K562 (cell line): ENCODE data around the gene NPAS3. TPM values are rescaled to one million over a fixed set of nuclear protein-coding genes. Genes with fewer than 3 reads are reported as not detected.

ENCODE experiments used
- ATAC-seq: fragments of 200-7000 bp; cut with Tn5 transposase; 3 replicates; pipeline ENCODE4 v1.9.1; 2020; ENCODE audit warnings: moderate library complexity
- BruUV-seq: library from RNA; stranded (reverse); fragments of 400-500 nt; replicated peaks from 2 replicates; lab custom pipeline; 2021; lab: Mats Ljungman, UMichigan
- CTCF ChIA-PET: fragments of 300-600 bp; formaldehyde crosslinking; extraction: SDS; loops from one replicate; lab custom pipeline; 2021; ENCODE audit warnings: low intra/inter-chr PET ratio; lab: Yijun Ruan, JAX
- POLR2A ChIA-PET: fragments of 300-600, 350-650 bp; sonication (Branson Sonifier 250); formaldehyde crosslinking; extraction: SDS; loops from one replicate; lab custom pipeline; 2021; ENCODE audit warnings: antibody characterized with exemption, inconsistent platforms; lab: Yijun Ruan, JAX
- DNase-seq, 4 experiments: peaks; one replicate each; pipeline versions ENCODE4 v3.0.0 to v3.0.0-alpha.2; 2011 to 2018; ENCODE audit warnings: low spot score in 3 of 4, mixed read lengths in 3 of 4; ENCODE audit errors: extremely low read depth in 1 of 4
- FAIRE-seq: peaks from 2 replicates; lab custom pipeline; 2011; peaks lifted over from hg19 to GRCh38; lab: Jason Lieb, UNC
- H2AFZ ChIP-seq: 2 replicates; pipeline ENCODE4 v1.6.0; 2011; ENCODE audit warnings: low read depth, low read length, control low read depth, inconsistent platforms
- H3K27ac ChIP-seq: fragments of 200-600 bp; 3 replicates; pipeline ENCODE4 v1.8.0; 2011; ENCODE audit warnings: low read depth, mild to moderate bottlenecking, control low read depth, inconsistent platforms, low read length, moderate library complexity, mixed read lengths; ENCODE audit errors: extremely low read depth
- H3K27me3 ChIP-seq, 2 experiments: fragments of 300-600 bp in 1 of 2; 2 replicates in 1 of 2; 3 replicates in 1 of 2; pipeline versions ENCODE4 v1.6.0 to v1.8.0; 2011; ENCODE audit warnings: inconsistent platforms in 2 of 2, low read length in 2 of 2, mild to moderate bottlenecking in 1 of 2, mixed read lengths in 1 of 2, moderate library complexity in 1 of 2; ENCODE audit not compliant: control insufficient read depth in 2 of 2, insufficient read depth in 2 of 2
- H3K36me3 ChIP-seq: fragments of 300-600 bp; 3 replicates; pipeline ENCODE4 v1.8.0; 2011; ENCODE audit warnings: mild to moderate bottlenecking, low read length, inconsistent platforms; ENCODE audit not compliant: control insufficient read depth, insufficient read depth
- H3K4me1 ChIP-seq, 2 experiments: fragments of 200-600 bp in 1 of 2; replicated peaks in 1 of 2; 2 replicates in 1 of 2; 3 replicates in 1 of 2; pipeline versions ENCODE4 v1.5.1 to v1.8.0; 2011; ENCODE audit warnings: inconsistent platforms in 2 of 2, low read length in 2 of 2, mild to moderate bottlenecking in 1 of 2, mixed read lengths in 1 of 2, moderate library complexity in 1 of 2; ENCODE audit not compliant: control insufficient read depth in 2 of 2, insufficient read depth in 2 of 2
- H3K4me2 ChIP-seq: 2 replicates; pipeline ENCODE4 v1.6.1; 2011; ENCODE audit warnings: low read length, control low read depth, inconsistent platforms, mixed read lengths; ENCODE audit not compliant: insufficient read depth
- H3K4me3 ChIP-seq: fragments of 200-600 bp; sonication (generic), shearing (Covaris generic); 2 replicates; pipeline ENCODE4 v1.5.1; 2016; ENCODE audit warnings: control low read depth, inconsistent platforms
- H3K79me2 ChIP-seq: fragments of 200-600 bp; 3 replicates; pipeline ENCODE4 v1.8.0; 2011; ENCODE audit warnings: low read length, inconsistent platforms; ENCODE audit not compliant: control insufficient read depth, insufficient read depth
- H3K9ac ChIP-seq, 2 experiments: 2 replicates each; pipeline versions ENCODE4 v1.6.0 to v1.6.1; 2011; ENCODE audit warnings: low read depth in 2 of 2, low read length in 2 of 2, control low read depth in 1 of 2, inconsistent platforms in 1 of 2, mild to moderate bottlenecking in 1 of 2, mixed read lengths in 1 of 2; ENCODE audit not compliant: insufficient read depth in 1 of 2
- H3K9me1 ChIP-seq: one replicate; pipeline ENCODE4 v1.6.0; 2011; ENCODE audit warnings: inconsistent platforms, mild to moderate bottlenecking, low read length, moderate library complexity; ENCODE audit not compliant: control insufficient read depth, insufficient read depth
- H3K9me3 ChIP-seq: replicated peaks from 2 replicates; pipeline ENCODE4 v1.5.1; 2011; ENCODE audit warnings: low read depth, low read length, inconsistent platforms; ENCODE audit not compliant: control insufficient read depth, insufficient read depth
- H4K20me1 ChIP-seq: replicated peaks from 2 replicates; pipeline ENCODE4 v1.6.1; 2011; ENCODE audit warnings: low read length, inconsistent platforms, mixed read lengths; ENCODE audit not compliant: control insufficient read depth, insufficient read depth
- ARID2 ChIP-seq: fragments of 450-650 bp; IDR thresholded peaks from 2 replicates; pipeline ENCODE4 v1.6.1; 2017; ENCODE audit warnings: antibody characterized with exemption, mild to moderate bottlenecking
- CTBP1 ChIP-seq: fragments of 450-650 bp; IDR thresholded peaks from 2 replicates; pipeline ENCODE4 v1.6.1; 2016; ENCODE audit warnings: borderline replicate concordance
- DIDO1 ChIP-seq: fragments of 450-650 bp; IDR thresholded peaks from 2 replicates; pipeline ENCODE4 v1.6.1; 2016; ENCODE audit warnings: low read depth, missing biosample characterization, missing genetic modification characterization
- ETV1 ChIP-seq: fragments of 450-650 bp; conservative IDR thresholded peaks from 2 replicates; pipeline ENCODE4 v1.6.1; 2016; ENCODE audit warnings: missing genetic modification characterization, control low read depth, low read depth, missing compliant biosample characterization
- GATA2 ChIP-seq: sonication (generic); formaldehyde crosslinking; IDR thresholded peaks from 2 replicates; pipeline ENCODE4 v1.4.0; 2020; ENCODE audit warnings: mild to moderate bottlenecking, missing genetic modification reagents
- GATAD2A ChIP-seq: fragments of 450-650 bp; IDR thresholded peaks from 2 replicates; pipeline ENCODE4 v1.6.1; 2017
- HMGN3 ChIP-seq: IDR thresholded peaks from 2 replicates; pipeline ENCODE4 v1.6.1; 2011; ENCODE audit warnings: borderline replicate concordance, low read depth, mild to moderate bottlenecking, mixed read lengths, low read length; ENCODE audit not compliant: insufficient read length; ENCODE audit errors: extremely low read depth
- MECOM ChIP-seq: fragments of 250-450 bp; sonication (Bioruptor Pico); IDR thresholded peaks from 2 replicates; pipeline ENCODE4 v1.8.0; 2022; ENCODE audit warnings: inconsistent platforms
- MEIS2 ChIP-seq: fragments of 450-650 bp; IDR thresholded peaks from 2 replicates; pipeline ENCODE4 v1.6.1; 2014; ENCODE audit warnings: mild to moderate bottlenecking; ENCODE audit not compliant: partially characterized antibody
- MNT ChIP-seq, 2 experiments: fragments of 450-650 bp; conservative IDR thresholded peaks; 2 replicates each; pipeline ENCODE4 v1.6.1; 2017; ENCODE audit warnings: mild to moderate bottlenecking in 2 of 2, moderate library complexity in 2 of 2
- NFIX ChIP-seq: fragments of 250-450 bp; sonication (Bioruptor Pico); IDR thresholded peaks from 2 replicates; pipeline ENCODE4 v1.4.0; 2020; ENCODE audit warnings: low read depth, mild to moderate bottlenecking, moderate library complexity
- RAD21 ChIP-seq, 2 experiments: fragments of 250-450 bp in 1 of 2; fragments of 450-650 bp in 1 of 2; sonication (Bioruptor Pico) in 1 of 2; formaldehyde crosslinking in 1 of 2; IDR thresholded peaks in 1 of 2; conservative IDR thresholded peaks in 1 of 2; 2 replicates each; pipeline versions ENCODE4 v1.4.0 to v1.8.0; 2020 to 2022; ENCODE audit warnings: mild to moderate bottlenecking in 2 of 2, moderate library complexity in 1 of 2
- RBBP5 ChIP-seq: fragments of 200-600 bp; sonication (generic); IDR thresholded peaks from 2 replicates; pipeline ENCODE4 v1.6.1; 2012; ENCODE audit warnings: borderline replicate concordance, mild to moderate bottlenecking, low read length, control low read depth, inconsistent platforms; ENCODE audit not compliant: insufficient read depth, poor library complexity, severe bottlenecking
- TBL1XR1 ChIP-seq, 2 experiments: IDR thresholded peaks; 2 replicates each; pipeline ENCODE4 v1.6.1; 2012; ENCODE audit warnings: improper control_type of control experiment in 2 of 2, low read length in 2 of 2, mild to moderate bottlenecking in 1 of 2
- TRIM24 ChIP-seq, 2 experiments: fragments of 450-650 bp; IDR thresholded peaks; 2 replicates each; pipeline ENCODE4 v1.6.1; 2016
- ZBTB1 ChIP-seq: sonication (generic); formaldehyde crosslinking; IDR thresholded peaks from 2 replicates; pipeline ENCODE4 v1.8.1; 2023; ENCODE audit warnings: missing genetic modification reagents, low read depth, mild to moderate bottlenecking, borderline replicate concordance
- ZNF780A ChIP-seq: fragments of 250-450 bp; sonication (Bioruptor Pico); IDR thresholded peaks from 2 replicates; pipeline ENCODE4 v1.5.0; 2021; ENCODE audit warnings: mild to moderate bottlenecking
- WGBS: fragments of 100-300 bp; shearing (Covaris generic); methylation state at CpG from one replicate; pipeline ENCODE4 v1.1.6; 2016; ENCODE audit warnings: low coverage, mixed read lengths; ENCODE audit not compliant: insufficient coverage; ENCODE audit errors: missing lambda C conversion rate; 5-methylcytosine and 5-hydroxymethylcytosine counted together
- in situ Hi-C: fragments of 300-500 bp; cut with MboI; formaldehyde crosslinking; loops from 4 replicates; pipeline ENCODE4 v1.15.0; 2018; ENCODE audit warnings: inconsistent platforms, mixed read lengths
- intact Hi-C: fragments of 100-400 bp; cut with micrococcal nuclease; formaldehyde crosslinking; loops from 2 replicates; pipeline ENCODE4 v1.14.2; 2022
- polyA plus RNA-seq, 8 experiments: library from polyadenylated mRNA; depleted of rRNA in 4 of 8; stranded (reverse) in 5 of 8; unstranded in 3 of 8; fragments of >200 nt; fragmentation: Nextera tagmentation in 2 of 8; fragmentation: Illumina TruSeq in 1 of 8; extraction: Ambion mirVana in 2 of 8; extraction: Trizol in 1 of 8; gene quantifications; 2 replicates each; pipeline versions ENCODE4 v1.2.1 to v1.2.3, GENCODE V29; 2011 to 2014; ENCODE audit warnings: inconsistent platforms in 1 of 8, missing spikeins in 1 of 8
- total RNA-seq, 7 experiments: library from RNA; depleted of rRNA in 6 of 7; stranded (reverse); fragments of >200 nt in 6 of 7; fragmentation: Illumina TruSeq in 2 of 7; extraction: Trizol in 2 of 7; gene quantifications; 2 replicates each; pipeline versions ENCODE4 v1.2.1 to v1.2.3, GENCODE V29; 2011 to 2021; ENCODE audit warnings: low replicate concordance in 1 of 7

NPAS3 gene
- total and polyA plus RNA-seq, 9 of the 15 experiments (the other 6 are each of a cell fraction or from before 2014, with no cell fraction given): 0.04 TPM; not detected in 8

DNA sequence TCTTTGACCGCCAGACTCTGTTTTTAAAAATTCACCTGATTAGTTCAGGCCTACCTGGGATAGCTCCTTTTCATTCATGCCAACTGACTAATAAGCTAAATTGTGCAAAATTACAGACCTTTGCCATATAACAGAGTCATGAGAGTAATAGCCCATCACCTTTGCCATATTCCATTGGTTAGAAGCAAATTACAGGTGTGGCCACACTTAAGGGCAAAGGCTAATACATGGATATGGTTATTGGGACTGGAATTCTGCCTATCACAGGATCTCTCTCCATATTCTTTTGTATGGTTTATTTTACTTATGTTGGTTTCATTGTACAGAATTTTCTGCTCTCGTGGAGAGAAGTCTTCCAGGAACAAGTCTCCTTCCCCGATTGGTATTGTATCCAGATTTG is 897.0 kb downstream of the NPAS3 start (continued):
- TF ChIP-seq MNT (conservative IDR thresholded peaks at IDR 0.05) (no peak), DIDO1 (no peak), ZNF780A (CRISPR knock-in tag) (no peak)

- DNase-seq (peak; percentile 26 to 77 (median 50)), ATAC-seq (peak; percentile 88), FAIRE-seq (peak; percentile 93)
- 7% methylated on average over 7 of the region's 9 CpGs for WGBS
- Histone ChIP-seq H3K4me3 (no peak overlapping the region), H3K4me2 (peak overlapping the region; percentile 70), H4K20me1 (no peaks in the 10 kb centered on the region), H3K4me1 (peaks cover 5 to 20% of the 10 kb centered on the region in 2 experiments; a peak in 4 of 5 replicates), H3K36me3 (no peaks in the 10 kb centered on the region), H3K27ac (no peak overlapping the region), H3K9me1 (no peaks in the 10 kb centered on the region), H2AFZ (peak overlapping the region; percentile 49; the same call in 1 of the 2 replicates), H3K79me2 (no peaks in the 10 kb centered on the region), H3K27me3 (no peaks in the 10 kb centered on the region), H3K9ac (no peak overlapping the region; a peak in 1 of 4 replicates), H3K9me3 (no peaks in the 10 kb centered on the region)
- in situ Hi-C loops (loop anchor here (10.0 kb wide), 1 partner anchor 258 kb away; no protein-coding TSS in a partner anchor), intact Hi-C loops (loop anchor here (5.0 kb wide), 1 partner anchor 391 kb away; no protein-coding TSS in a partner anchor)
- no TSS peak for BruUV-seq
- ChIA-PET CTCF (no interaction called here), POLR2A (interaction anchor here (0.6 kb wide), 1 partner anchor 74 kb away, joined by 3 read pairs; no protein-coding TSS in a partner anchor)
- TF ChIP-seq RBBP5 (peak; percentile 43), GATA2 (CRISPR knock-in tag) (0 out of 2 replicates have a peak, but pooled peaks have one; percentile 23), NFIX (no peak), MECOM (CRISPR knock-in tag) (peak; percentile 90; the same call in 1 of the 2 replicates), RAD21 (CRISPR knock-in tag; conservative IDR thresholded peaks at IDR 0.05 in 1 of 2, IDR thresholded peaks at IDR 0.05 in 1 of 2) (0 out of 4 replicates have a peak, but pooled peaks of 1 of the 2 experiments have one; percentile 12), ETV1 (tag) (peak; percentile 31; the same call in 1 of the 2 replicates), MEIS2 (peak; percentile 62), CTBP1 (peak; percentile 43; the same call in 1 of the 2 replicates), GATAD2A (no peak), TBL1XR1 (IDR thresholded peaks at IDR 0.05; ENCODE audit: low read length in 2 of 2) (0 out of 4 replicates have a peak, but pooled peaks of 1 of the 2 experiments have one; percentile 20), ARID2 (no peak), HMGN3 (no peak), ZBTB1 (CRISPR knock-in tag) (no peak), TRIM24 (IDR thresholded peaks at IDR 0.05) (peak in 1 of 2 experiments; percentile 34; a peak in 1 of 4 replicates)
Observed at GRCh38 chr14:33836203-33836899, 897.7 kb downstream of the NPAS3 start.
